Measurements from ENCODE around the gene TICAM1. TPM values are rescaled to one million over a fixed set of nuclear protein-coding genes. Genes with fewer than 3 reads are reported as not detected.

Gene TICAM1
- total and polyA plus RNA-seq, 2 of the 13 experiments (the other 11 are each of a cell fraction or from before 2014, with no cell fraction given): 0.33 to 0.95 TPM

DNA sequence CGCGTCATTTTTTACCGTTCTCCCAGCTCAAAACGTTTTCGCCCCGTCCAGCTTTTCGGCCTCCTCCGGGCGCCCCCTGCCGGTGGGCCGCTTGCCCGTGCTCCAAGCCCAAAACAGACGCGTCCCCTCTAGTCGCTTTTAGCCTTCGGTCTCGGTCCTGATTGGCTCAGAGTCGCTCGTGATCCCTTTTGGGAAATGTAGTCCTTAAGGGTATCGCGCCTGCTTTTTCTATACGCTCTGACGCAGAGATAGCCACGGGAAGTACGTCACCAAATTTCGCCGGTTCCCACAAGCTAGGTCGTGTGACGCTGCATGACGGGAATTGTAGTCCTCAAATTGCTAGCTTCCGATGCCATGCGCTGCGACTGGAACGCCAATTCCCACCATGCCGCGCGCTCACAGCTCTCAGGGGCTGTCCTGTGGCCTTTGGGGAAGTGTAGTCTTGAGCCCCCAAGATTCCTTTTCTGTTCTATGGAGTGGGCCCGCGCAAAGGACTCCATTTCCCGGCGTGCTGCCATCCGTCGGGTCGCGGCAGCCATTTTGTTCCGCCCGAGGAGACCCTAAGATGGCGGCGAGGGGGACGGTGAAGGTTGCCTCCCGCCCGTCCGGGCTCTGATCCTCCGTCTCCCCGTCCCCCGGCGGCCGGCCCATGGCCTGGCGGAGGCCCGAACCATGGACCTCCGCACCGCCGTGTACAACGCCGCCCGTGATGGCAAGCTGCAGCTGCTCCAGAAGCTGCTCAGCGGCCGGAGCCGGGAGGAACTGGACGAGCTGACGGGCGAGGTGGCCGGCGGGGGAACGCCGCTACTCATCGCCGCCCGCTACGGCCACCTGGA lies 40.1 kb downstream of the TICAM1 start, which contains the start of gene FEM1A (continued):
- TF ChIP-seq, protein P1, sequence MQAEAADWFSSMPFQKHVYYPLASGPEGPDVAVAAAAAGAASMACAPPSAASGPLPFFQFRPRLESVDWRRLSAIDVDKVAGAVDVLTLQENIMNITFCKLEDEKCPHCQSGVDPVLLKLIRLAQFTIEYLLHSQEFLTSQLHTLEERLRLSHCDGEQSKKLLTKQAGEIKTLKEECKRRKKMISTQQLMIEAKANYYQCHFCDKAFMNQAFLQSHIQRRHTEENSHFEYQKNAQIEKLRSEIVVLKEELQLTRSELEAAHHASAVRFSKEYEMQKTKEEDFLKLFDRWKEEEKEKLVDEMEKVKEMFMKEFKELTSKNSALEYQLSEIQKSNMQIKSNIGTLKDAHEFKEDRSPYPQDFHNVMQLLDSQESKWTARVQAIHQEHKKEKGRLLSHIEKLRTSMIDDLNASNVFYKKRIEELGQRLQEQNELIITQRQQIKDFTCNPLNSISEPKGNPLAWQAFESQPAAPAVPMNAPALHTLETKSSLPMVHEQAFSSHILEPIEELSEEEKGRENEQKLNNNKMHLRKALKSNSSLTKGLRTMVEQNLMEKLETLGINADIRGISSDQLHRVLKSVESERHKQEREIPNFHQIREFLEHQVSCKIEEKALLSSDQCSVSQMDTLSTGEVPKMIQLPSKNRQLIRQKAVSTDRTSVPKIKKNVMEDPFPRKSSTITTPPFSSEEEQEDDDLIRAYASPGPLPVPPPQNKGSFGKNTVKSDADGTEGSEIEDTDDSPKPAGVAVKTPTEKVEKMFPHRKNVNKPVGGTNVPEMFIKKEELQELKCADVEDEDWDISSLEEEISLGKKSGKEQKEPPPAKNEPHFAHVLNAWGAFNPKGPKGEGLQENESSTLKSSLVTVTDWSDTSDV (CRISPR knock-in tag; IDR thresholded peaks at IDR 0.05): no peak
- TF ChIP-seq GABPA (IDR thresholded peaks at IDR 0.05; ENCODE audit: low read depth, low read length) (peak; percentile 75), GABPA (CRISPR knock-in tag; IDR thresholded peaks at IDR 0.05; ENCODE audit: low read depth) (peak; percentile 97), ZNF556 (CRISPR knock-in tag; IDR thresholded peaks at IDR 0.05; ENCODE audit: borderline replicate concordance) (no peak; the same call in 1 of the 2 replicates), SALL2 (CRISPR knock-in tag; IDR thresholded peaks at IDR 0.05) (no peak; the same call in 1 of the 2 replicates), HOXA3 (CRISPR knock-in tag; IDR thresholded peaks at IDR 0.05) (peak; percentile 100), ZNF34 (CRISPR knock-in tag; IDR thresholded peaks at IDR 0.05; ENCODE audit: borderline replicate concordance) (no peak), GFI1 (CRISPR knock-in tag; IDR thresholded peaks at IDR 0.05; ENCODE audit: borderline replicate concordance) (no peak), ZNF749 (CRISPR knock-in tag; IDR thresholded peaks at IDR 0.05; ENCODE audit: borderline replicate concordance) (peak; percentile 39; the same call in 1 of the 2 replicates), RFX3 (CRISPR knock-in tag; IDR thresholded peaks at IDR 0.05) (no peak), ZNF441 (CRISPR knock-in tag; IDR thresholded peaks at IDR 0.05; ENCODE audit: borderline replicate concordance) (peak; percentile 44; the same call in 1 of the 2 replicates), ZBTB1 (CRISPR knock-in tag; IDR thresholded peaks at IDR 0.05; ENCODE audit: borderline replicate concordance) (no peak), MED1 (CRISPR knock-in tag; IDR thresholded peaks at IDR 0.05) (no peak), ZKSCAN5 (CRISPR knock-in tag; IDR thresholded peaks at IDR 0.05) (no peak), CREB1 (IDR thresholded peaks at IDR 0.05) (peak; percentile 100), CREB1 (CRISPR knock-in tag; IDR thresholded peaks at IDR 0.05) (peak; percentile 99), ZNF616 (CRISPR knock-in tag; IDR thresholded peaks at IDR 0.05; ENCODE audit: low read depth) (0 out of 2 replicates have a peak, but pooled peaks have one; percentile 44), ZNF296 (CRISPR knock-in tag; conservative IDR thresholded peaks at IDR 0.05) (no peak), SYNCRIP (IDR thresholded peaks at IDR 0.05; ENCODE audit: insufficient read depth, low read depth, low read length) (no peak), TARDBP (CRISPR knock-in tag; IDR thresholded peaks at IDR 0.05) (peak; percentile 55; the same call in 1 of the 2 replicates), ZMAT3 (CRISPR knock-in tag; conservative IDR thresholded peaks at IDR 0.05) (0 out of 2 replicates have a peak, but pooled peaks have one; percentile 48), SOX6 (IDR thresholded peaks at IDR 0.05) (no peak), SOX6 (CRISPR knock-in tag; IDR thresholded peaks at IDR 0.05) (peak; percentile 65), ZNF678 (CRISPR knock-in tag; IDR thresholded peaks at IDR 0.05) (no peak), HHEX (CRISPR knock-in tag; IDR thresholded peaks at IDR 0.05) (no peak), ATRX (CRISPR knock-in tag; IDR thresholded peaks at IDR 0.05; ENCODE audit: borderline replicate concordance) (no peak)
- TF ChIP-seq, protein P2, sequence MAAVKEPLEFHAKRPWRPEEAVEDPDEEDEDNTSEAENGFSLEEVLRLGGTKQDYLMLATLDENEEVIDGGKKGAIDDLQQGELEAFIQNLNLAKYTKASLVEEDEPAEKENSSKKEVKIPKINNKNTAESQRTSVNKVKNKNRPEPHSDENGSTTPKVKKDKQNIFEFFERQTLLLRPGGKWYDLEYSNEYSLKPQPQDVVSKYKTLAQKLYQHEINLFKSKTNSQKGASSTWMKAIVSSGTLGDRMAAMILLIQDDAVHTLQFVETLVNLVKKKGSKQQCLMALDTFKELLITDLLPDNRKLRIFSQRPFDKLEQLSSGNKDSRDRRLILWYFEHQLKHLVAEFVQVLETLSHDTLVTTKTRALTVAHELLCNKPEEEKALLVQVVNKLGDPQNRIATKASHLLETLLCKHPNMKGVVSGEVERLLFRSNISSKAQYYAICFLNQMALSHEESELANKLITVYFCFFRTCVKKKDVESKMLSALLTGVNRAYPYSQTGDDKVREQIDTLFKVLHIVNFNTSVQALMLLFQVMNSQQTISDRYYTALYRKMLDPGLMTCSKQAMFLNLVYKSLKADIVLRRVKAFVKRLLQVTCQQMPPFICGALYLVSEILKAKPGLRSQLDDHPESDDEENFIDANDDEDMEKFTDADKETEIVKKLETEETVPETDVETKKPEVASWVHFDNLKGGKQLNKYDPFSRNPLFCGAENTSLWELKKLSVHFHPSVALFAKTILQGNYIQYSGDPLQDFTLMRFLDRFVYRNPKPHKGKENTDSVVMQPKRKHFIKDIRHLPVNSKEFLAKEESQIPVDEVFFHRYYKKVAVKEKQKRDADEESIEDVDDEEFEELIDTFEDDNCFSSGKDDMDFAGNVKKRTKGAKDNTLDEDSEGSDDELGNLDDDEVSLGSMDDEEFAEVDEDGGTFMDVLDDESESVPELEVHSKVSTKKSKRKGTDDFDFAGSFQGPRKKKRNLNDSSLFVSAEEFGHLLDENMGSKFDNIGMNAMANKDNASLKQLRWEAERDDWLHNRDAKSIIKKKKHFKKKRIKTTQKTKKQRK (IDR thresholded peaks at IDR 0.05; ENCODE audit: low read length): no peak

Measured in HepG2 (cell line).